ENCODE measurements around the gene KCNG2.
"Not testable (repeated sequence)": the region's sequence is repeated elsewhere in the genome, so short reads cannot be mapped to it uniquely, and the experiment has no call there.

The KCNG2 gene

GRCh38 chr18:79863161-79864005, 65.6 kb downstream of the KCNG2 start:
- DNase-seq (ENCODE audit: low spot score) = no peak
- Histone ChIP-seq H3K18ac (ENCODE audit: low read length) (no peak overlapping the region), H3K27me3 (ENCODE audit: control insufficient read depth in 3 of 3, insufficient read depth in 3 of 3, low read depth in 1 of 3, low read length in 3 of 3) (no peaks in the 10 kb centered on the region), H4K91ac (ENCODE audit: low read depth, low read length, poor library complexity) (no peak overlapping the region), H3K23ac (ENCODE audit: low read depth, low read length, poor library complexity) (no peak overlapping the region), H3K27ac (replicated peaks; ENCODE audit: low read length) (no peak overlapping the region), H3K4me2 (ENCODE audit: insufficient read depth, low read length, poor library complexity, severe bottlenecking) (no peak overlapping the region), H2AK5ac (ENCODE audit: low read depth, low read length) (peak overlapping the region; percentile 21), H2BK5ac (ENCODE audit: low read length) (peak overlapping the region; percentile 12), H3K4ac (ENCODE audit: low read length) (no peak overlapping the region), H3K9ac (ENCODE audit: low read depth, low read length, poor library complexity) (no peak overlapping the region), H3K14ac (ENCODE audit: low read length) (no peak overlapping the region), H3K9me3 (replicated peaks in 1 of 2; ENCODE audit: control insufficient read depth in 2 of 2, insufficient read depth in 1 of 2, low read depth in 1 of 2, low read length in 2 of 2) (peaks cover 0 to 4% of the 10 kb centered on the region in 2 donors), H3K36me3 (replicated peaks in 1 of 2; ENCODE audit: control insufficient read depth in 2 of 2, insufficient read depth in 2 of 2, low read length in 2 of 2) (no peaks in the 10 kb centered on the region), H4K8ac (ENCODE audit: low read depth, low read length) (no peak overlapping the region), H2BK15ac (ENCODE audit: low read length) (no peak overlapping the region), H2BK12ac (ENCODE audit: low read length) (no peak overlapping the region), H3K79me1 (ENCODE audit: low read depth, low read length) (no peaks in the 10 kb centered on the region), H3K4me1 (ENCODE audit: control insufficient read depth in 2 of 2, insufficient read depth in 1 of 2, low read depth in 1 of 2, low read length in 2 of 2) (no peaks in the 10 kb centered on the region), H3K4me3 (ENCODE audit: low read length in 2 of 2) (no peak overlapping the region), H2AFZ (ENCODE audit: low read length) (no peak overlapping the region), H2BK120ac (ENCODE audit: low read depth, low read length) (no peak overlapping the region)
- no CpG with 5 or more reads among the region's 102 CpGs for WGBS, 2 donors (ENCODE audit: extremely low coverage in 2 of 2, insufficient read length in 2 of 2, insufficient replicate concordance in 1 of 2)

DNA sequence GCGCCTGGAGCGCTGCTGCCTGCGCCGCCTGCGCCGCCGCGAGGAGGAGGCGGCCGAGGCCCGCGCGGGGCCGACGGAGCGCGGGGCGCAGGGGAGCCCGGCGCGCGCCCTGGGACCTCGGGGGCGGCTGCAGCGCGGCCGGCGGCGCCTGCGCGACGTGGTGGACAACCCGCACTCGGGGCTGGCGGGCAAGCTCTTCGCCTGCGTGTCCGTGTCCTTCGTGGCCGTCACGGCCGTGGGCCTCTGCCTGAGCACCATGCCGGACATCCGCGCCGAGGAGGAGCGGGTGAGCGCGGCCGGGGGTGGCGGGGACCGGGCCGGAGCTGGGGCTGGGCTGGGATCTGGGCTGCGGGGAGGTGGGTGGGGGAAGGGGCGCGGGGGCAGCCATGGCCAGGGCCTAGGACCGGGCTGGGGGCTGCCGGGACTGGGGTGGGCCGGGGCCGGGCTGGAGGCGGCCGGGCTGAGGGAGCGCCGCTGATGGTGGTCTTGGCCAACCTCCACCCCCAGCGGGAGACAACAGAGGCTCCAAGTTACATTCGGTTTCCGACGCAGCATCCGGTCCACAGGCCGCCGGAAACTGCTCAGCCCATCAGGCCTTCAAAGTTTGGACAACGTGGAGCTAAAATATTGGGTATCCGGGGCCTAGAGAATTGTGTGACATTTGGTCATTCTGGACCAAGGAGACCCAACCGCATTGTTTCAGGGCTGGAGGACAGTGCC, 66.4 kb downstream of the KCNG2 start:
- H2AK5ac ChIP-seq (ENCODE audit: low read depth, low read length) = peak overlapping the region; percentile 46
- H2AFZ ChIP-seq (ENCODE audit: low read length) = no peak overlapping the region
- no peak overlapping the region for H3K27ac ChIP-seq (replicated peaks; ENCODE audit: low read length)
- no peak overlapping the region for H3K14ac ChIP-seq (ENCODE audit: low read length)
- no peak overlapping the region for H3K18ac ChIP-seq (ENCODE audit: low read length)
- no peak overlapping the region for H2BK15ac ChIP-seq (ENCODE audit: low read length)
- H3K4me2 ChIP-seq (ENCODE audit: insufficient read depth, low read length, poor library complexity, severe bottlenecking) = no peak overlapping the region
- no peak overlapping the region for H3K4me3 ChIP-seq (ENCODE audit: low read length in 2 of 2)
- DNase-seq (ENCODE audit: low spot score) = no peak
- peaks cover 0 to 4% of the 10 kb centered on the region in 2 donors for H3K9me3 ChIP-seq (replicated peaks in 1 of 2; ENCODE audit: control insufficient read depth in 2 of 2, insufficient read depth in 1 of 2, low read depth in 1 of 2, low read length in 2 of 2)
- no peaks in the 10 kb centered on the region for H3K36me3 ChIP-seq (replicated peaks in 1 of 2; ENCODE audit: control insufficient read depth in 2 of 2, insufficient read depth in 2 of 2, low read length in 2 of 2)
- no peak overlapping the region for H4K91ac ChIP-seq (ENCODE audit: low read depth, low read length, poor library complexity)
- H3K9ac ChIP-seq (ENCODE audit: low read depth, low read length, poor library complexity) = no peak overlapping the region
- no CpG with 5 or more reads among the region's 74 CpGs for WGBS, 2 donors (ENCODE audit: extremely low coverage in 2 of 2, insufficient read length in 2 of 2, insufficient replicate concordance in 1 of 2)
- no peak overlapping the region for H2BK12ac ChIP-seq (ENCODE audit: low read length)
- no peak overlapping the region for H2BK5ac ChIP-seq (ENCODE audit: low read length)
- no peak overlapping the region for H3K4ac ChIP-seq (ENCODE audit: low read length)
- H3K4me1 ChIP-seq (ENCODE audit: control insufficient read depth in 2 of 2, insufficient read depth in 1 of 2, low read depth in 1 of 2, low read length in 2 of 2) = no peaks in the 10 kb centered on the region
- H3K79me1 ChIP-seq (ENCODE audit: low read depth, low read length) = no peaks in the 10 kb centered on the region
- no peaks in the 10 kb centered on the region for H3K27me3 ChIP-seq (ENCODE audit: control insufficient read depth in 3 of 3, insufficient read depth in 3 of 3, low read depth in 1 of 3, low read length in 3 of 3)
- no peak overlapping the region for H3K23ac ChIP-seq (ENCODE audit: low read depth, low read length, poor library complexity)
- H4K8ac ChIP-seq (ENCODE audit: low read depth, low read length) = no peak overlapping the region
- no peak overlapping the region for H2BK120ac ChIP-seq (ENCODE audit: low read depth, low read length)

DNA sequence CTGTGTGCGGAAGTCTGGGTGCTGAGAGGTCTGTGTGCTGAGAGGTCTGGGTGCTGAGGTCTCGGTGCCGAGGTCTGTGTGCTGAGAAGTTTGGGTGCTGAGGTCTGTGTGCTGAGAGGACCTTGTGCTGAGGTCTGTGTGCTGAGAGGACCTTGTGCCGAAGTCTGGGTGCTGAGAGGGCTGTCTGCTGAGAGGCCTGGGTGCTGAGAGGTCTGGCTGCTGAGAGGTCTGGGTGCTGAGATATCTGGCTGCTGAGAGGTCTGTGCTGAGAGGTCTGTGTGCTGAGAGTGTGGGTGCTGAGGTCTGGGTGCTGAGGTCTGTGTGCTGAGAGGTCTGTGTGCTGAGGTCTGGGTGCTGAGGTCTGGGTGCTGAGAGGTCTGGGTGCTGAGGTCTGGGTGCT, 67.2 kb downstream of the KCNG2 start:
- H2BK15ac ChIP-seq (ENCODE audit: low read length); H3K27ac ChIP-seq (replicated peaks; ENCODE audit: low read length); H2AK5ac ChIP-seq (ENCODE audit: low read depth, low read length); H3K9ac ChIP-seq (ENCODE audit: low read depth, low read length, poor library complexity); H3K27me3 ChIP-seq (ENCODE audit: control insufficient read depth in 3 of 3, insufficient read depth in 3 of 3, low read depth in 1 of 3, low read length in 3 of 3); H2BK12ac ChIP-seq (ENCODE audit: low read length); H3K4ac ChIP-seq (ENCODE audit: low read length); H2BK5ac ChIP-seq (ENCODE audit: low read length); H3K79me1 ChIP-seq (ENCODE audit: low read depth, low read length); H3K4me2 ChIP-seq (ENCODE audit: insufficient read depth, low read length, poor library complexity, severe bottlenecking); H4K8ac ChIP-seq (ENCODE audit: low read depth, low read length); H4K91ac ChIP-seq (ENCODE audit: low read depth, low read length, poor library complexity); H3K36me3 ChIP-seq (replicated peaks in 1 of 2; ENCODE audit: control insufficient read depth in 2 of 2, insufficient read depth in 2 of 2, low read length in 2 of 2); H3K23ac ChIP-seq (ENCODE audit: low read depth, low read length, poor library complexity); H2AFZ ChIP-seq (ENCODE audit: low read length); H3K4me1 ChIP-seq (ENCODE audit: control insufficient read depth in 2 of 2, insufficient read depth in 1 of 2, low read depth in 1 of 2, low read length in 2 of 2); H3K4me3 ChIP-seq (ENCODE audit: low read length in 2 of 2); DNase-seq (ENCODE audit: low spot score); H3K9me3 ChIP-seq (replicated peaks in 1 of 2; ENCODE audit: control insufficient read depth in 2 of 2, insufficient read depth in 1 of 2, low read depth in 1 of 2, low read length in 2 of 2); H2BK120ac ChIP-seq (ENCODE audit: low read depth, low read length); H3K18ac ChIP-seq (ENCODE audit: low read length): not testable (repeated sequence)
- WGBS, 2 donors (ENCODE audit: extremely low coverage in 2 of 2, insufficient read length in 2 of 2, insufficient replicate concordance in 1 of 2) = no CpG with 5 or more reads among the region's 4 CpGs
- H3K14ac ChIP-seq (ENCODE audit: low read length) = peak overlapping the region; percentile 21

DNA sequence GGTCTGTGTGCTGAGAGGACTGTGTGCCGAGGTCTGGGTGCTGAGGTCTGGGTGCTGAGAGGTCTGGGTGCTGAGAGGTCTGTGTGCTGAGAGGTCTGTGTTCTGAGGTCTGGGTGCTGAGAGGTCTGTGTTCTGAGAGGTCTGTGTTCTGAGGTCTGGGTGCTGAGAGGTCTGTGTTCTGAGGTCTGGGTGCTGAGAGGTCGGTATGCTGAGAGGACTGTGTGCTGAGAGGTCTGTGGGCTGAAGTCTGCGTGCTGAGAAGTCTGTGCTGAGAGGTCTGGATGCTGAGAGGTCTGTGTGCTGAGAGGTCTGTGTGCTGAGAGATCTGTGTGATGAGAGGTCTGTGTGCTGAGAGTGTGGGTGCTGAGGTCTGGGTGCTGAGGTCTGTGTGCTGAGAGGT, 68.2 kb downstream of the KCNG2 start:
- not testable (repeated sequence) for H3K4me1 ChIP-seq (ENCODE audit: control insufficient read depth in 2 of 2, insufficient read depth in 1 of 2, low read depth in 1 of 2, low read length in 2 of 2); H2AFZ ChIP-seq (ENCODE audit: low read length); H3K9me3 ChIP-seq (replicated peaks in 1 of 2; ENCODE audit: control insufficient read depth in 2 of 2, insufficient read depth in 1 of 2, low read depth in 1 of 2, low read length in 2 of 2); H3K9ac ChIP-seq (ENCODE audit: low read depth, low read length, poor library complexity); H3K79me1 ChIP-seq (ENCODE audit: low read depth, low read length); H2BK12ac ChIP-seq (ENCODE audit: low read length); H3K23ac ChIP-seq (ENCODE audit: low read depth, low read length, poor library complexity); H4K91ac ChIP-seq (ENCODE audit: low read depth, low read length, poor library complexity); H2BK120ac ChIP-seq (ENCODE audit: low read depth, low read length); DNase-seq (ENCODE audit: low spot score); H2BK15ac ChIP-seq (ENCODE audit: low read length); H3K18ac ChIP-seq (ENCODE audit: low read length); H2AK5ac ChIP-seq (ENCODE audit: low read depth, low read length); H3K4me2 ChIP-seq (ENCODE audit: insufficient read depth, low read length, poor library complexity, severe bottlenecking); H3K4ac ChIP-seq (ENCODE audit: low read length); H4K8ac ChIP-seq (ENCODE audit: low read depth, low read length); H3K14ac ChIP-seq (ENCODE audit: low read length); H2BK5ac ChIP-seq (ENCODE audit: low read length); H3K36me3 ChIP-seq (replicated peaks in 1 of 2; ENCODE audit: control insufficient read depth in 2 of 2, insufficient read depth in 2 of 2, low read length in 2 of 2); H3K4me3 ChIP-seq (ENCODE audit: low read length in 2 of 2); H3K27ac ChIP-seq (replicated peaks; ENCODE audit: low read length); H3K27me3 ChIP-seq (ENCODE audit: control insufficient read depth in 3 of 3, insufficient read depth in 3 of 3, low read depth in 1 of 3, low read length in 3 of 3)
- no CpG with 5 or more reads among the region's 3 CpGs for WGBS, 2 donors (ENCODE audit: extremely low coverage in 2 of 2, insufficient read length in 2 of 2, insufficient replicate concordance in 1 of 2)

Data from neuronal stem cell (in vitro differentiated cells).